ENCODE measurements around the gene ZNF426.
"Not testable (repeated sequence)": the region's sequence is repeated elsewhere in the genome, so short reads cannot be mapped to it uniquely, and the experiment has no call there.

ZNF426 gene

DNA sequence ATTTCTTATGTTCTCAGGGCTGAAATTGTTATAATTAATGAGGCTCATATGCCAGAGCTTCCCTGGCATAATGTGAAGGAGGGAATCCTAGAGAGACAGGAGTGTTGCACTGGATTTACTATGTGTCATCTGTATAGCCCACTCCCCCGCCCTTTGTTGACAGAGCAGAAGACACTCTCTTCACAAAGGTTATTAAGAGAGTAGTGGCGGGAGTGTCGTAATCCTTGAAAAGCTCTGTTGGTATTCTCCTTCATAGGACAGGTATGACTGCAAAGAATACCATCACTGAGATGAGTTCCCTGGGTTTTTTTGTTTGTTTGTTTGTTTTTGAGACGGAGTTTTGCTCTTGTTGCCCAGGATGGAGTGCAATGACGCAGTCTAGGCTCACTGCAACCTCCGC lies 31.8 kb upstream of the ZNF426 start:
- DNase-seq (ENCODE audit: extremely low spot score): no peak
- ChIA-PET POLR2A (no interaction called here), CTCF (no interaction called here)
- no peak for TF ChIP-seq L3MBTL2 (conservative IDR thresholded peaks at IDR 0.05)
- no peak for TF ChIP-seq NFRKB (IDR thresholded peaks at IDR 0.05)
- TF ChIP-seq FOXA1 (IDR thresholded peaks at IDR 0.05): no peak
- TF ChIP-seq SP1 (IDR thresholded peaks at IDR 0.05): no peak
- TF ChIP-seq ARNT (IDR thresholded peaks at IDR 0.05): no peak

GRCh38 chr19:9566729-9567128 lies 28.3 kb upstream of the ZNF426 start:
- CTCF ChIA-PET: no interaction called here
- DNase-seq (ENCODE audit: extremely low spot score): peak; percentile 6
- TF ChIP-seq FOXA1 (IDR thresholded peaks at IDR 0.05) (no peak), SUZ12 (IDR thresholded peaks at IDR 0.05) (no peak), ARNT (IDR thresholded peaks at IDR 0.05) (no peak), CTBP1 (IDR thresholded peaks at IDR 0.05; ENCODE audit: borderline replicate concordance) (no peak), L3MBTL2 (conservative IDR thresholded peaks at IDR 0.05) (no peak), LEF1 (IDR thresholded peaks at IDR 0.05; ENCODE audit: borderline replicate concordance) (no peak), NFRKB (IDR thresholded peaks at IDR 0.05) (no peak)
- POLR2A ChIA-PET: no interaction called here

- DNase-seq (ENCODE audit: extremely low spot score): no peak
- ChIA-PET POLR2A (no interaction called here), CTCF (no interaction called here)
- TF ChIP-seq NFRKB (IDR thresholded peaks at IDR 0.05): no peak
- no peak for TF ChIP-seq ZNF384 (IDR thresholded peaks at IDR 0.05)
- TF ChIP-seq BHLHE40 (IDR thresholded peaks at IDR 0.05; ENCODE audit: borderline replicate concordance): no peak
- TF ChIP-seq SP1 (IDR thresholded peaks at IDR 0.05): no peak
- TF ChIP-seq FOXA1 (IDR thresholded peaks at IDR 0.05): no peak
- TF ChIP-seq TARDBP (IDR thresholded peaks at IDR 0.05): no peak
- TF ChIP-seq ARNT (IDR thresholded peaks at IDR 0.05): no peak
- TF ChIP-seq HDGF (IDR thresholded peaks at IDR 0.05; ENCODE audit: borderline replicate concordance): no peak
- TF ChIP-seq FOXM1 (IDR thresholded peaks at IDR 0.05; ENCODE audit: borderline replicate concordance): no peak
- TF ChIP-seq L3MBTL2 (conservative IDR thresholded peaks at IDR 0.05): no peak
- no peak for TF ChIP-seq SUZ12 (IDR thresholded peaks at IDR 0.05)
Observed at GRCh38 chr19:9565900-9566705, 27.7 kb upstream of the ZNF426 start.

- ChIA-PET CTCF (no interaction called here), POLR2A (no interaction called here)
- DNase-seq (ENCODE audit: extremely low spot score): no peak
- TF ChIP-seq FOXK2 (IDR thresholded peaks at IDR 0.05) (no peak), TARDBP (IDR thresholded peaks at IDR 0.05) (no peak), FOXM1 (IDR thresholded peaks at IDR 0.05; ENCODE audit: borderline replicate concordance) (no peak), FOXA1 (IDR thresholded peaks at IDR 0.05) (no peak), ZNF384 (IDR thresholded peaks at IDR 0.05) (no peak), HDGF (IDR thresholded peaks at IDR 0.05; ENCODE audit: borderline replicate concordance) (no peak), NFRKB (IDR thresholded peaks at IDR 0.05) (no peak), PKNOX1 (IDR thresholded peaks at IDR 0.05) (no peak), ELF4 (IDR thresholded peaks at IDR 0.05) (no peak), ARNT (IDR thresholded peaks at IDR 0.05) (no peak), SUZ12 (IDR thresholded peaks at IDR 0.05) (no peak), LEF1 (IDR thresholded peaks at IDR 0.05; ENCODE audit: borderline replicate concordance) (no peak), SP1 (IDR thresholded peaks at IDR 0.05) (no peak), BHLHE40 (IDR thresholded peaks at IDR 0.05; ENCODE audit: borderline replicate concordance) (no peak), CTBP1 (IDR thresholded peaks at IDR 0.05; ENCODE audit: borderline replicate concordance) (no peak)
Observed at GRCh38 chr19:9552536-9553274, 14.3 kb upstream of the ZNF426 start.

- TF ChIP-seq NFRKB (IDR thresholded peaks at IDR 0.05): no peak
- TF ChIP-seq FOXM1 (IDR thresholded peaks at IDR 0.05; ENCODE audit: borderline replicate concordance): no peak
- no peak for TF ChIP-seq SP1 (IDR thresholded peaks at IDR 0.05)
- TF ChIP-seq ARNT (IDR thresholded peaks at IDR 0.05): no peak
- TF ChIP-seq FOXK2 (IDR thresholded peaks at IDR 0.05): no peak
- no peak for TF ChIP-seq ELF4 (IDR thresholded peaks at IDR 0.05)
- TF ChIP-seq FOXA1 (IDR thresholded peaks at IDR 0.05): no peak
- TF ChIP-seq PKNOX1 (IDR thresholded peaks at IDR 0.05): no peak
- no peak for TF ChIP-seq TARDBP (IDR thresholded peaks at IDR 0.05)
- no peak for TF ChIP-seq CTBP1 (IDR thresholded peaks at IDR 0.05; ENCODE audit: borderline replicate concordance)
- no peak for TF ChIP-seq ZNF384 (IDR thresholded peaks at IDR 0.05)
- no peak for TF ChIP-seq LEF1 (IDR thresholded peaks at IDR 0.05; ENCODE audit: borderline replicate concordance)
- no peak for TF ChIP-seq L3MBTL2 (conservative IDR thresholded peaks at IDR 0.05)
- no peak for TF ChIP-seq BHLHE40 (IDR thresholded peaks at IDR 0.05; ENCODE audit: borderline replicate concordance)
- no peak for TF ChIP-seq SUZ12 (IDR thresholded peaks at IDR 0.05)
- TF ChIP-seq HDGF (IDR thresholded peaks at IDR 0.05; ENCODE audit: borderline replicate concordance): no peak
- ChIA-PET POLR2A (no interaction called here), CTCF (no interaction called here)
- no peak for DNase-seq (ENCODE audit: extremely low spot score)
Observed at GRCh38 chr19:9547870-9548269, 9.4 kb upstream of the ZNF426 start.

- DNase-seq (ENCODE audit: extremely low spot score); POLR2A ChIA-PET; CTCF ChIA-PET: not testable (repeated sequence)
Observed at GRCh38 chr19:9541281-9541680, 2.8 kb upstream of the ZNF426 start.

DNA sequence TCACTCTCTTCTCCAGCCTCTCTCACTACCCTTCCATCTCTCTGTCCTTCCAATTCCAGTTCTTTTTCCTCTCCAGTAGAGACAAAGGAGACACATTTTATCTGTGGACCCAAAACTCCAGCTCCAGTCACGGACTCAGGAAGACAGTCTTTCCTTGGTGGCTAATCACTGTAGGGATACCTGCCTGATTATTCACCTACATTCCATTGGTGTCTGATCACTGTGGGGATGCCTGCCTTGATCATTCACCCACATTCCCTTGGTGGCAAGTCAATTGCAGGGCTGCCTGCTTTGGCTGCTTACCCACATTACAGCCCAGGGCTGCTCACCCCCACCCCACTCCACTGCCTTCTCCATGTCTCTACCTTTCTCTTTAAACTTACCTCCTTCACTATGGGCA lies 1.5 kb upstream of the ZNF426 start:
- CTCF ChIA-PET; DNase-seq (ENCODE audit: extremely low spot score); POLR2A ChIA-PET: not testable (repeated sequence)

DNA sequence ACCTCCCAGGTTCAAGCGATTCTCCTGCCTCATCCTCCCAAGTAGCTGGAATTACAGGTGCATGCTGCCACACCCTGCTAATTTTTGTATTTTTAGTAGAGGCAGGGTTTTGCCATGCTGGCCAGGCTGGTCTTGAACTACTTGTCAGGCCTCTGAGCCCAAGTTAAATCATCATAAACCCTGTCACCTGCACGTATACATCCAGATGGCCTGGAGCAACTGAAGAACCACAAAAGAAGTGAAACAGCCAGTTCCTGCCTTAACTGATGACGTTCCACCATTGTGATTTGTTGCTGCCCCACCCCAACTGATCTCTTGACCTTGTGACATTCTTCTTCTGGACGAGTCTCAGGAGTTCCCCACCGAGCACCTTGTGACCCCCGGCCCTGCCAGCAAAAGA lies 756 bp upstream of the ZNF426 start:
- CTCF ChIA-PET; POLR2A ChIA-PET; DNase-seq (ENCODE audit: extremely low spot score): not testable (repeated sequence)

Data from HEK293T (cell line).